Peyer's patch (tissue), 4 donors: ENCODE measurements around the gene ARHGAP22. TPM values are rescaled to one million over a fixed set of nuclear protein-coding genes. Genes with fewer than 3 reads are reported as not detected.

Experiments
- DNase-seq, 3 donors: peaks; one replicate each; pipeline ENCODE4 v3.0.0-alpha.2; 2017 to 2019
- H3K27ac ChIP-seq, 4 donors: fragments of 200-600 bp; sonication (generic); one replicate each; pipeline ENCODE4 v1.5.1; 2016 to 2019
- H3K27me3 ChIP-seq, 2 donors: fragments of 200-600 bp; sonication (generic); one replicate each; pipeline ENCODE4 v1.5.1; 2019
- H3K36me3 ChIP-seq, 3 donors: fragments of 200-600 bp; sonication (generic); one replicate each; pipeline ENCODE4 v1.5.1; 2016 to 2019
- H3K4me1 ChIP-seq, 4 donors: fragments of 200-600 bp; sonication (generic); one replicate each; pipeline ENCODE4 v1.5.1; 2016 to 2019
- H3K4me3 ChIP-seq, 4 donors: fragments of 200-600 bp; sonication (generic); 1 replicate in 3 of 4; 2 replicates in 1 of 4; pipeline ENCODE4 v1.5.1; 2016 to 2019; ENCODE audit warnings: mild to moderate bottlenecking in 1 of 4
- H3K9me3 ChIP-seq, 4 donors: fragments of 200-600 bp; sonication (generic); one replicate each; pipeline ENCODE4 v1.5.1; 2016 to 2019; ENCODE audit warnings: mild to moderate bottlenecking in 1 of 4
- CTCF ChIP-seq, 6 experiments: fragments of 450-650 bp in 4 of 6; fragments of 200-600 bp in 2 of 6; sonication (generic) in 1 of 6; IDR thresholded peaks; one replicate each; pipeline ENCODE4 v1.5.1; 2017 to 2019; ENCODE audit warnings: antibody characterized with exemption in 6 of 6, mild to moderate bottlenecking in 3 of 6, moderate library complexity in 1 of 6
- POLR2A ChIP-seq, 2 donors: fragments of 450-650 bp; IDR thresholded peaks; one replicate each; pipeline ENCODE4 v1.5.1; 2017; ENCODE audit warnings: antibody characterized with exemption in 2 of 2, mild to moderate bottlenecking in 2 of 2, moderate library complexity in 2 of 2
- total RNA-seq, 4 donors: library from RNA; depleted of rRNA; stranded (reverse); fragments of >200 nt; gene quantifications; one replicate each; pipeline ENCODE4 v1.1.0, GENCODE V29; 2016

The ARHGAP22 gene
- total RNA-seq, 4 donors from 2014 or later, result 1.9 to 10.7 (median 8.3) TPM; not detected in 1

GRCh38 chr10:48531486-48531885, 73.4 kb downstream of the ARHGAP22 start:
- H3K36me3 ChIP-seq, result no peaks in the 10 kb centered on the region
- TF ChIP-seq POLR2A (IDR thresholded peaks at IDR 0.05) (no peak), CTCF (IDR thresholded peaks at IDR 0.05) (no peak)
- H3K27ac ChIP-seq, result no peak overlapping the region
- no peak for DNase-seq
- no peaks in the 10 kb centered on the region for H3K27me3 ChIP-seq
- H3K4me3 ChIP-seq, result no peak overlapping the region
- no peaks in the 10 kb centered on the region for H3K9me3 ChIP-seq
- no peaks in the 10 kb centered on the region for H3K4me1 ChIP-seq

GRCh38 chr10:48529331-48529730, 75.5 kb downstream of the ARHGAP22 start:
- Histone ChIP-seq H3K4me3 (no peak overlapping the region), H3K36me3 (no peaks in the 10 kb centered on the region), H3K9me3 (no peaks in the 10 kb centered on the region), H3K27me3 (peaks cover 0 to 3% of the 10 kb centered on the region in 2 donors), H3K27ac (no peak overlapping the region), H3K4me1 (no peaks in the 10 kb centered on the region)
- peak in 1 of 3 donors; percentile 15 for DNase-seq
- no peak for TF ChIP-seq CTCF (IDR thresholded peaks at IDR 0.05)
- TF ChIP-seq POLR2A (IDR thresholded peaks at IDR 0.05), result no peak

DNA sequence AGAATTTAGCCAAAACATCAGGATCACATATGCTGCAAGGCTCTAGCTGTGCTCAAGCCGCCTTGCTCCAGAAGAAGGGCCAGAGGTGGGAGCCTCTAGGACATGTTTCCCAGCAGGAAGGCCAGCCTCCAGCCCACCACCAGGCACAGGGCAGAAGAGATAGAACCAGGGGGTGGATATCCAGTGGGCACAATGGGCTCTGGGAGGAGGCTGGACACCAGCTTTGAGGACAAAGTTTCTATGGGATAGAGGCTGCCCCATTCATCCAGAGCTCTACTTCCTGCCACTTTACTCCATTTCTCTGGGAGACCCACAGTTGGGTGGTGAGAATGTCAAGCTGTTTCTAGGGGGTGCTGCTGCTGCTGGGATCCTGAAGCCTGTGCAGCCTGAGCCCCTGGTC, 77.1 kb downstream of the ARHGAP22 start:
- Histone ChIP-seq H3K36me3 (no peaks in the 10 kb centered on the region), H3K4me3 (no peak overlapping the region), H3K4me1 (peaks cover 0 to 11% (median 4%) of the 10 kb centered on the region in 4 donors), H3K9me3 (no peaks in the 10 kb centered on the region), H3K27ac (no peak overlapping the region), H3K27me3 (peaks cover 0 to 4% of the 10 kb centered on the region in 2 donors)
- DNase-seq, result peak in 1 of 3 donors; percentile 22
- TF ChIP-seq CTCF (IDR thresholded peaks at IDR 0.05), result no peak
- no peak for TF ChIP-seq POLR2A (IDR thresholded peaks at IDR 0.05)

DNA sequence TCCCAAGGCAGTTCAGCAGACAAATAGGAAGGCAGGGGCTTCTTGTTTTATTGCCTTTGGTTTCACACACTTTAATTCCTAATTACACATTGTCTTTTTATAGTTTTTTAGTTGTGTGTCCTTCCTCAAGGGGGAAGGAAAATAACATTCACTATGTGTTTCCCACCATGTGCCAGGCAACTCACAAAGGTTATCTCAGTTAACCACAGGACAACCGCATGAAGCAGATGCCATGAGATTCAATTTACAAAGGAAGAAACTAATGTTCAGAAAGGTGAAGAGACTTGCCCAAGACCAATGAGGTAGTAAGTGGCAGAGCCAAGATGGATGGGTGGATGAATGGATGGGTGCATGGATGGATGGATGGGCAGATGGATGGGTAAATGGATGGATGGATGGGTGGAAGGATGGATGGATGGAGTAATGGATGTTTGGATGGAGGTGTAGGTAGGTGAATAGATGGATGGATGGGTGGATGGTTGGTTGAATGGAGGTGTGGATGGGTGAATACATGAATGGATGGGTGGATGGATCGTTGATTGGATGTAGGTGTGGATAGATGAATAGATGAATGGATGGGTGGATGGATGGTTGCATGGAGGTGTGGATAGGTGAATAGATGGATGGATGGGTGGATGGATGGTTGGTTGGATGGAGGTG, 77.9 kb downstream of the ARHGAP22 start:
- Histone ChIP-seq H3K4me3 (no peak overlapping the region), H3K27ac (no peak overlapping the region), H3K4me1 (peaks cover 0 to 11% (median 4%) of the 10 kb centered on the region in 4 donors), H3K9me3 (no peaks in the 10 kb centered on the region), H3K36me3 (no peaks in the 10 kb centered on the region), H3K27me3 (peaks cover 0 to 4% of the 10 kb centered on the region in 2 donors)
- no peak for TF ChIP-seq POLR2A (IDR thresholded peaks at IDR 0.05)
- TF ChIP-seq CTCF (IDR thresholded peaks at IDR 0.05), result no peak
- no peak for DNase-seq

GRCh38 chr10:48526011-48526821, 78.7 kb downstream of the ARHGAP22 start:
- Histone ChIP-seq H3K36me3 (no peaks in the 10 kb centered on the region), H3K4me3 (no peak overlapping the region), H3K9me3 (no peaks in the 10 kb centered on the region), H3K4me1 (peaks cover 0 to 11% (median 4%) of the 10 kb centered on the region in 4 donors), H3K27ac (peak overlapping the region in 1 of 4 donors; percentile 29), H3K27me3 (peaks cover 0 to 4% of the 10 kb centered on the region in 2 donors)
- DNase-seq, result peak in 1 of 3 donors; percentile 21
- TF ChIP-seq CTCF (IDR thresholded peaks at IDR 0.05) (no peak), POLR2A (IDR thresholded peaks at IDR 0.05) (no peak)
